ENCODE results near the gene NEK1.
"Not testable (repeated sequence)": the region's sequence is repeated elsewhere in the genome, so short reads cannot be mapped to it uniquely, and the experiment has no call there.

The NEK1 gene

GRCh38 chr4:169601016-169601771 is 11.2 kb downstream of the NEK1 start:
- DNase-seq (ENCODE audit: low read depth) = no peak

GRCh38 chr4:169594560-169595195 is 17.7 kb downstream of the NEK1 start:
- DNase-seq (ENCODE audit: low read depth) = no peak

- no peak for DNase-seq (ENCODE audit: low read depth)
Measured at GRCh38 chr4:169593050-169593560, 19.3 kb downstream of the NEK1 start.

GRCh38 chr4:169583563-169583962 is 28.8 kb downstream of the NEK1 start:
- no peak for DNase-seq (ENCODE audit: low read depth)

- peak; percentile 53 for DNase-seq (ENCODE audit: low read depth)
Measured at GRCh38 chr4:169582706-169583105, 29.7 kb downstream of the NEK1 start.

GRCh38 chr4:169582203-169582602 is 30.2 kb downstream of the NEK1 start:
- DNase-seq (ENCODE audit: low read depth) = no peak

- DNase-seq (ENCODE audit: low read depth) = no peak
Measured at GRCh38 chr4:169573889-169574288, 38.5 kb downstream of the NEK1 start.

GRCh38 chr4:169571435-169571834 is 40.9 kb downstream of the NEK1 start:
- DNase-seq (ENCODE audit: low read depth) = no peak

GRCh38 chr4:169571012-169571411 is 41.4 kb downstream of the NEK1 start:
- not testable (repeated sequence) for DNase-seq (ENCODE audit: low read depth)

GRCh38 chr4:169570266-169570665 is 42.1 kb downstream of the NEK1 start:
- DNase-seq (ENCODE audit: low read depth) = not testable (repeated sequence)

GRCh38 chr4:169569188-169569587 is 43.2 kb downstream of the NEK1 start:
- DNase-seq (ENCODE audit: low read depth) = not testable (repeated sequence)

- DNase-seq (ENCODE audit: low read depth) = no peak
Measured at GRCh38 chr4:169567916-169568315, 44.5 kb downstream of the NEK1 start.

GRCh38 chr4:169566021-169566818 is 46.2 kb downstream of the NEK1 start:
- peak; percentile 30 for DNase-seq (ENCODE audit: low read depth)

GRCh38 chr4:169565606-169566005 is 46.8 kb downstream of the NEK1 start:
- no peak for DNase-seq (ENCODE audit: low read depth)

- DNase-seq (ENCODE audit: low read depth) = peak; percentile 19
Measured at GRCh38 chr4:169557061-169557636, 55.2 kb downstream of the NEK1 start.

- DNase-seq (ENCODE audit: low read depth) = not testable (repeated sequence)
Measured at GRCh38 chr4:169546548-169546947, 65.8 kb downstream of the NEK1 start.

GRCh38 chr4:169540774-169541173 is 71.6 kb downstream of the NEK1 start:
- DNase-seq (ENCODE audit: low read depth) = no peak

- DNase-seq (ENCODE audit: low read depth) = no peak
Measured at GRCh38 chr4:169530048-169530447, 82.3 kb downstream of the NEK1 start.

GRCh38 chr4:169523796-169524195 is 88.6 kb downstream of the NEK1 start:
- DNase-seq (ENCODE audit: low read depth) = no peak

GRCh38 chr4:169510617-169511016 is 101.8 kb downstream of the NEK1 start:
- DNase-seq (ENCODE audit: low read depth) = no peak

GRCh38 chr4:169506903-169507302 is 105.5 kb downstream of the NEK1 start:
- DNase-seq (ENCODE audit: low read depth) = no peak

GRCh38 chr4:169499907-169500306 is 112.5 kb downstream of the NEK1 start:
- not testable (repeated sequence) for DNase-seq (ENCODE audit: low read depth)
